DOHH2 (cell line): Measurements from ENCODE around the gene OTP.
"Not testable (repeated sequence)": the region's sequence is repeated elsewhere in the genome, so short reads cannot be mapped to it uniquely, and the experiment has no call there.

Source experiments
- H3F3A ChIP-seq: fragments of 200-600 bp; sonication (generic), shearing (Covaris generic); 2 replicates; pipeline ENCODE4 v1.6.0; 2016; ENCODE audit warnings: antibody characterized with exemption, mild to moderate bottlenecking; ENCODE audit not compliant: control insufficient read depth, insufficient read depth
- H3K27ac ChIP-seq: fragments of 200-600 bp; sonication (generic); 2 replicates; pipeline ENCODE4 v1.5.1; 2014; ENCODE audit warnings: low read depth, mild to moderate bottlenecking, low read length, moderate library complexity
- H3K27me3 ChIP-seq: fragments of 200-600 bp; sonication (generic); 2 replicates; pipeline ENCODE4 v1.6.1; 2014; ENCODE audit warnings: mild to moderate bottlenecking, low read length, mixed read lengths; ENCODE audit not compliant: control insufficient read depth
- H3K36me3 ChIP-seq: fragments of 200-600 bp; sonication (generic); 2 replicates; pipeline ENCODE4 v1.6.1; 2014; ENCODE audit warnings: mild to moderate bottlenecking, low read length, moderate library complexity, mixed read lengths; ENCODE audit not compliant: control insufficient read depth
- H3K4me1 ChIP-seq: fragments of 200-600 bp; sonication (generic); 2 replicates; pipeline ENCODE4 v1.6.1; 2014; ENCODE audit warnings: mild to moderate bottlenecking, low read length, mixed read lengths; ENCODE audit not compliant: control insufficient read depth
- H3K4me2 ChIP-seq: fragments of 200-600 bp; sonication (generic); 2 replicates; pipeline ENCODE4 v1.6.0; 2014; ENCODE audit warnings: mild to moderate bottlenecking, low read length, moderate library complexity
- H3K4me3 ChIP-seq: fragments of 200-600 bp; sonication (generic); 2 replicates; pipeline ENCODE4 v1.5.1; 2014; ENCODE audit warnings: mild to moderate bottlenecking, low read length, mixed read lengths
- H3K79me2 ChIP-seq: fragments of 200-600 bp; sonication (generic); 2 replicates; pipeline ENCODE4 v1.6.1; 2014; ENCODE audit warnings: mild to moderate bottlenecking, low read length, mixed read lengths; ENCODE audit not compliant: control insufficient read depth
- H3K9me2 ChIP-seq: fragments of 200-600 bp; sonication (generic); replicated peaks from 2 replicates; pipeline ENCODE4 v1.6.1; 2014; ENCODE audit warnings: mild to moderate bottlenecking, low read length, mixed read lengths; ENCODE audit not compliant: control insufficient read depth
- H3K9me3 ChIP-seq: fragments of 200-600 bp; sonication (generic); 2 replicates; pipeline ENCODE4 v1.6.1; 2014; ENCODE audit warnings: antibody characterized with exemption, low read length, mixed read lengths; ENCODE audit not compliant: control insufficient read depth, insufficient read depth
- H4K20me1 ChIP-seq: fragments of 200-600 bp; sonication (generic); 2 replicates; pipeline ENCODE4 v1.6.0; 2014; ENCODE audit warnings: low read depth, mild to moderate bottlenecking, antibody characterized with exemption, low read length, moderate library complexity; ENCODE audit not compliant: control insufficient read depth, insufficient read depth
- CTCF ChIP-seq: fragments of 200-600 bp; sonication (generic); IDR thresholded peaks from one replicate; pipeline ENCODE4 v1.5.1; 2014; ENCODE audit warnings: antibody characterized with exemption, mild to moderate bottlenecking, low read depth, low read length; ENCODE audit not compliant: poor library complexity, severe bottlenecking
- EZH2phosphoT487 ChIP-seq: fragments of 200-600 bp; sonication (generic); IDR thresholded peaks from 2 replicates; pipeline ENCODE4 v1.6.1; 2017; ENCODE audit warnings: borderline replicate concordance, mild to moderate bottlenecking, antibody characterized with exemption, low read length, moderate library complexity, mixed read lengths

The OTP gene

DNA sequence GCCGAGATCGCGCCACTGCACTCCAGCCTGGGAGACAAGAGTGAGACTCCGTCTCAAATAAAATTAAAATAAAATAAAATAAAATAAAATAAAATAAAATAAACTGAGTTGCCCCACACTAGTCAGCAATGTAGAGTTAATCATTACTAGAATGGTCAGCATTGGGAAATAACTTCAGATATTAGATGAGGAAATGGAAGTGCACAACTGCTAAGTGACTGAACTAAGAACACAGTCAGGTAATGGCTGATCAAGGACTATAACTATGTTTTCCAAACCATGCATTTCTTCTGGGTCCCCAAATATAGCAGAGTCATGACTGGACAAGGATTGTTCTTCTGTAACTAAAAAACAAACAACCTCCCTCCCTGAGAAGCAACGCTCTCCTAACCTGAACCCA is 17.1 kb downstream of the OTP start:
- Histone ChIP-seq H3K9me2 (no peaks in the 10 kb centered on the region), H3K4me2 (no peak overlapping the region), H3K9me3 (no peaks in the 10 kb centered on the region), H3K79me2 (no peaks in the 10 kb centered on the region), H3K27ac (no peak overlapping the region), H3K27me3 (peaks cover 27% of the 10 kb centered on the region), H3K36me3 (no peaks in the 10 kb centered on the region), H3K4me3 (no peak overlapping the region), H4K20me1 (no peaks in the 10 kb centered on the region), H3F3A (no peaks in the 10 kb centered on the region), H3K4me1 (no peaks in the 10 kb centered on the region)
- TF ChIP-seq CTCF (no peak), EZH2phosphoT487 (no peak)

GRCh38 chr5:77620405-77620804 is 18.1 kb downstream of the OTP start:
- H3K4me1 ChIP-seq: no peaks in the 10 kb centered on the region
- H3K27ac ChIP-seq: no peak overlapping the region
- no peaks in the 10 kb centered on the region for H3K79me2 ChIP-seq
- H3K4me2 ChIP-seq: no peak overlapping the region
- H3K36me3 ChIP-seq: no peaks in the 10 kb centered on the region
- no peaks in the 10 kb centered on the region for H3K9me3 ChIP-seq
- H4K20me1 ChIP-seq: no peaks in the 10 kb centered on the region
- TF ChIP-seq CTCF (no peak), EZH2phosphoT487 (no peak)
- no peaks in the 10 kb centered on the region for H3F3A ChIP-seq
- H3K4me3 ChIP-seq: no peak overlapping the region
- no peaks in the 10 kb centered on the region for H3K9me2 ChIP-seq
- H3K27me3 ChIP-seq: peaks cover 20% of the 10 kb centered on the region

GRCh38 chr5:77616920-77617319 is 21.6 kb downstream of the OTP start:
- no peak overlapping the region for H3K4me3 ChIP-seq
- H3K79me2 ChIP-seq: no peaks in the 10 kb centered on the region
- H3K4me2 ChIP-seq: no peak overlapping the region
- no peaks in the 10 kb centered on the region for H3F3A ChIP-seq
- H3K9me3 ChIP-seq: no peaks in the 10 kb centered on the region
- H3K9me2 ChIP-seq: no peaks in the 10 kb centered on the region
- H4K20me1 ChIP-seq: no peaks in the 10 kb centered on the region
- TF ChIP-seq CTCF (no peak), EZH2phosphoT487 (no peak)
- H3K27ac ChIP-seq: no peak overlapping the region
- no peaks in the 10 kb centered on the region for H3K36me3 ChIP-seq
- no peaks in the 10 kb centered on the region; the same call in 1 of the 2 replicates for H3K27me3 ChIP-seq
- no peaks in the 10 kb centered on the region for H3K4me1 ChIP-seq

- H3K4me3 ChIP-seq, H3K9me2 ChIP-seq, H3K27ac ChIP-seq, H3K27me3 ChIP-seq, H3K4me2 ChIP-seq, H4K20me1 ChIP-seq, H3K36me3 ChIP-seq, H3K9me3 ChIP-seq, H3F3A ChIP-seq, H3K79me2 ChIP-seq, H3K4me1 ChIP-seq: not testable (repeated sequence)
These were observed 29.6 kb downstream of the OTP start for GRCh38 chr5:77608927-77609326.
